Calu3 (cell line): ENCODE measurements around the gene RAB11FIP5. TPM values are rescaled to one million over a fixed set of nuclear protein-coding genes. Genes with fewer than 3 reads are reported as not detected.

Experiments
- BruUV-seq: library from RNA; stranded (reverse); fragments of 400-500 nt; replicated peaks from 2 replicates; lab custom pipeline; 2021; lab: Mats Ljungman, UMichigan
- CTCF ChIA-PET: fragments of 300-600 bp; sonication (Branson Sonifier 250); formaldehyde crosslinking; loops from one replicate; lab custom pipeline; 2022; ENCODE audit warnings: antibody characterized with exemption; lab: Charles Lee
- DNase-seq: peaks from one replicate; pipeline ENCODE4 v3.0.0; 2022
- H3K27ac Mint-ChIP-seq: one replicate; pipeline ENCODE4 v1.8.0; 2022; ENCODE audit warnings: mixed read lengths; ENCODE audit not compliant: unreplicated experiment
- H3K27me3 Mint-ChIP-seq: one replicate; pipeline ENCODE4 v1.8.0; 2022; ENCODE audit warnings: mixed read lengths; ENCODE audit not compliant: unreplicated experiment
- H3K36me3 Mint-ChIP-seq: one replicate; pipeline ENCODE4 v1.8.0; 2022; ENCODE audit warnings: mild to moderate bottlenecking, moderate library complexity, mixed read lengths; ENCODE audit not compliant: insufficient read depth, unreplicated experiment
- H3K4me1 Mint-ChIP-seq: one replicate; pipeline ENCODE4 v1.8.0; 2022; ENCODE audit warnings: mild to moderate bottlenecking, low read depth, mixed read lengths; ENCODE audit not compliant: unreplicated experiment
- H3K4me3 Mint-ChIP-seq: one replicate; pipeline ENCODE4 v1.8.0; 2022; ENCODE audit warnings: mild to moderate bottlenecking, low read depth, moderate library complexity, mixed read lengths; ENCODE audit not compliant: unreplicated experiment
- H3K9me3 Mint-ChIP-seq: one replicate; pipeline ENCODE4 v1.8.0; 2022; ENCODE audit warnings: low read depth, mixed read lengths; ENCODE audit not compliant: unreplicated experiment
- CTCF ChIP-seq: fragments of 200-600 bp; IDR thresholded peaks from one replicate; pipeline ENCODE4 v1.8.0; 2022; ENCODE audit warnings: antibody characterized with exemption; ENCODE audit not compliant: unreplicated experiment
- intact Hi-C: fragments of 100-400 bp; cut with micrococcal nuclease; formaldehyde crosslinking; loops from one replicate; pipeline ENCODE4 v1.10.0; 2022; ENCODE audit not compliant: unreplicated experiment
- total RNA-seq: library from RNA; stranded (reverse); gene quantifications from 2 replicates; pipeline ENCODE4 v1.2.3, GENCODE V29; 2022

RAB11FIP5 gene
- total RNA-seq, 1 experiment from 2014 or later, result 20.2 TPM

- BruUV-seq, result no TSS peak
- Mint-ChIP-seq H3K4me1 (peaks cover 7% of the 10 kb centered on the region), H3K27ac (no peak overlapping the region), H3K4me3 (no peak overlapping the region), H3K36me3 (no peaks in the 10 kb centered on the region), H3K27me3 (no peaks in the 10 kb centered on the region), H3K9me3 (no peaks in the 10 kb centered on the region)
- no peak for DNase-seq
- CTCF ChIA-PET, result interaction anchor here (0.6 kb wide), 1 partner anchor 210 kb away, joined by 3 read pairs; no protein-coding TSS in a partner anchor
- intact Hi-C loops, result no loop called here
- TF ChIP-seq CTCF, result no peak
Measured at GRCh38 chr2:73037947-73038585, 74.7 kb downstream of the RAB11FIP5 start.

DNA sequence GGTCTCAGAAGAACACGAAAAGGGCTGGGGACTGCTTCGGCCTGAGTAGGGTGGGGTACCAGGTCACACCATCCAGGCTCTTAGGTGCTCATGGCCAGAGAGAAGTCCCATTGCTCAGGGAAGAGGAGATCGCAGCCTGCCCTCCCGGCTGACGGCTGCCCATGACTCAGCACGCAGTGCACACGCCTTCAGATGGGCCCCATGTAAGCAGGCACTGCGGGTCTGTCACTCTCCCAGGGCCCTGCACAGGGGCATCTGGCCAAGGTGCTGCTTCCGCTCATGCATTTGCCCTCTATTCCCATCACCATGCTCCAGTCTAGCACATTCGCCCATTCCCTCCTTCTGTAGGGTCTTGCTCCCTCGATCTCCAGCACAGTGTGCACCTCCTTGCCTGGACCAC is 76.0 kb downstream of the RAB11FIP5 start:
- BruUV-seq, result no TSS peak
- CTCF ChIA-PET, result no interaction called here
- no peak for DNase-seq
- no peaks in the 10 kb centered on the region for H3K9me3 Mint-ChIP-seq
- H3K36me3 Mint-ChIP-seq, result no peaks in the 10 kb centered on the region
- no peaks in the 10 kb centered on the region for H3K27me3 Mint-ChIP-seq
- intact Hi-C loops, result no loop called here
- no peak for TF ChIP-seq CTCF
- no peak overlapping the region for H3K27ac Mint-ChIP-seq
- no peak overlapping the region for H3K4me3 Mint-ChIP-seq
- peaks cover 17% of the 10 kb centered on the region for H3K4me1 Mint-ChIP-seq

GRCh38 chr2:73035899-73036711 is 76.6 kb downstream of the RAB11FIP5 start:
- CTCF ChIA-PET, result no interaction called here
- Mint-ChIP-seq H3K27me3 (no peaks in the 10 kb centered on the region), H3K9me3 (no peaks in the 10 kb centered on the region), H3K36me3 (no peaks in the 10 kb centered on the region), H3K4me3 (no peak overlapping the region), H3K27ac (no peak overlapping the region), H3K4me1 (peaks cover 23% of the 10 kb centered on the region)
- DNase-seq, result no peak
- intact Hi-C loops, result no loop called here
- no peak for TF ChIP-seq CTCF
- no TSS peak for BruUV-seq

DNA sequence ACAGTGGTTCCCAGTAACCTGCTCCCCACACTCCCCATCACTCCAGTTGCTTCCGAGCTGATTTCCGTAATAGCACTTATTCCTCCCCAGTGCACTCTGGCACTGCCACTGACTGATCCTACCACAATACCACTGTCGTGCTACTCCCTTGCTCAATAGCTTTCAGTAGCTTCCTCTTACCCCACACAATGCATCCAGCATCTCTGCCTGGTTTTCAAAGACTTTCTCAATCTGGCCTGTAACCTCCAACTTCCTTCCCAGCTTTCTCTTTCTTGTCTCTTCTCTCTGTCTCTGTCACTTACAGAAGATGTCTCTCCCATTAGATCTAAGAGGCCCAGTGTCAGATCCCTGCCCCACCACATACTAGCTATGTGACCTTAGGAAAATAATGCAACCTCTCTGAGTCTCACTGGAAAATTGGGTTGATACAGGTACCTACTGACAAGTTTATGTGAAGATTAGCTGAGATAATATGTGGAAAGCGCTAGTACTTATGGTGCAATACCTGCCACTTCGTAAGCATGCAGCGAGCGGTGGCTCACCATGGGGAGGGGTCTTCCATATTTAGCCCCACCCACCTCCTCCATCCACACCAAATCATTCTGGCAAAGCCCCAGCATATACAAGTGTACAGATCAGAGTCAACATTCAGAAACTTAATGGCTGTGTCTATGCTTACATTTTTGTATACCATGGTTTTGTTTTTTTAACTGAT is 77.9 kb downstream of the RAB11FIP5 start:
- CTCF ChIA-PET, result no interaction called here

More for the DNA sequence above, 77.9 kb downstream of the RAB11FIP5 start:
- no TSS peak for BruUV-seq
- intact Hi-C loops, result no loop called here
- no peaks in the 10 kb centered on the region for H3K27me3 Mint-ChIP-seq
- no peaks in the 10 kb centered on the region for H3K9me3 Mint-ChIP-seq
- H3K27ac Mint-ChIP-seq, result no peak overlapping the region
- no peak for DNase-seq
- no peak for TF ChIP-seq CTCF
- H3K36me3 Mint-ChIP-seq, result no peaks in the 10 kb centered on the region
- H3K4me3 Mint-ChIP-seq, result no peak overlapping the region
- peaks cover 25% of the 10 kb centered on the region for H3K4me1 Mint-ChIP-seq
